ENCODE results near the gene SYT6. TPM values are rescaled to one million over a fixed set of nuclear protein-coding genes. Genes with fewer than 3 reads are reported as not detected.
"Not testable (repeated sequence)": the region's sequence is repeated elsewhere in the genome, so short reads cannot be mapped to it uniquely, and the experiment has no call there.

The SYT6 gene
- total and polyA plus RNA-seq, 2 experiments from 2014 or later = 1.2 to 2.6 TPM

GRCh38 chr1:114062477-114063099 lies 91.1 kb downstream of the SYT6 start:
- no peaks in the 10 kb centered on the region for H3K79me2 ChIP-seq
- no peaks in the 10 kb centered on the region for H3K36me3 ChIP-seq (replicated peaks; ENCODE audit: insufficient read depth, low read depth)
- H3K4me1 ChIP-seq (ENCODE audit: insufficient read depth) = peaks cover 9% of the 10 kb centered on the region
- WGBS (ENCODE audit: low lambda C conversion rate, missing lambda C conversion rate) = 34% methylated on average over 8 of the region's 8 CpGs
- no peak overlapping the region for H3K4me3 ChIP-seq
- no peak overlapping the region for H3K27ac ChIP-seq
- DNase-seq (ENCODE audit: low spot score) = no peak
- H3K4me2 ChIP-seq = peak overlapping the region; percentile 23
- no peaks in the 10 kb centered on the region for H3K27me3 ChIP-seq
- TF ChIP-seq EZH2phosphoT487 (IDR thresholded peaks at IDR 0.05; ENCODE audit: low read depth, severe bottlenecking, unreplicated experiment) (no peak), EZH2 (IDR thresholded peaks at IDR 0.05; ENCODE audit: borderline replicate concordance) (no peak), CTCF (IDR thresholded peaks at IDR 0.05; ENCODE audit: poor library complexity) (no peak)
- H2AFZ ChIP-seq = no peak overlapping the region
- no peaks in the 10 kb centered on the region for H4K20me1 ChIP-seq (ENCODE audit: insufficient read depth, poor library complexity, severe bottlenecking)
- H3K9me2 ChIP-seq (replicated peaks; ENCODE audit: insufficient read depth) = no peaks in the 10 kb centered on the region
- no peaks in the 10 kb centered on the region for H3K9me3 ChIP-seq (ENCODE audit: low read depth)

- no peaks in the 10 kb centered on the region for H3K79me2 ChIP-seq
- H2AFZ ChIP-seq = no peak overlapping the region
- no peaks in the 10 kb centered on the region for H3K27me3 ChIP-seq
- TF ChIP-seq EZH2phosphoT487 (IDR thresholded peaks at IDR 0.05; ENCODE audit: low read depth, severe bottlenecking, unreplicated experiment) (no peak), EZH2 (IDR thresholded peaks at IDR 0.05; ENCODE audit: borderline replicate concordance) (no peak)
- 71% methylated on average over 1 of the region's 1 CpG for WGBS (ENCODE audit: low lambda C conversion rate, missing lambda C conversion rate)
- peak; percentile 48 for DNase-seq (ENCODE audit: low spot score)
- no peak overlapping the region for H3K4me3 ChIP-seq
- H3K9me2 ChIP-seq (replicated peaks; ENCODE audit: insufficient read depth) = no peaks in the 10 kb centered on the region
- no peak overlapping the region for H3K27ac ChIP-seq
- peaks cover 9% of the 10 kb centered on the region for H3K4me1 ChIP-seq (ENCODE audit: insufficient read depth)
- H4K20me1 ChIP-seq (ENCODE audit: insufficient read depth, poor library complexity, severe bottlenecking) = no peaks in the 10 kb centered on the region
- H3K4me2 ChIP-seq = no peak overlapping the region
- no peaks in the 10 kb centered on the region for H3K9me3 ChIP-seq (ENCODE audit: low read depth)
- no peaks in the 10 kb centered on the region for H3K36me3 ChIP-seq (replicated peaks; ENCODE audit: insufficient read depth, low read depth)
These were observed 92.4 kb downstream of the SYT6 start for GRCh38 chr1:114061121-114061830.

- not testable (repeated sequence) for H4K20me1 ChIP-seq (ENCODE audit: insufficient read depth, poor library complexity, severe bottlenecking); H3K79me2 ChIP-seq; H3K9me3 ChIP-seq (ENCODE audit: low read depth); H3K36me3 ChIP-seq (replicated peaks; ENCODE audit: insufficient read depth, low read depth); H3K27me3 ChIP-seq; H3K4me1 ChIP-seq (ENCODE audit: insufficient read depth); H3K9me2 ChIP-seq (replicated peaks; ENCODE audit: insufficient read depth); H3K4me2 ChIP-seq; H2AFZ ChIP-seq; DNase-seq (ENCODE audit: low spot score); H3K4me3 ChIP-seq
- peak overlapping the region; percentile 50 for H3K27ac ChIP-seq
- 28% methylated on average over 6 of the region's 6 CpGs for WGBS (ENCODE audit: low lambda C conversion rate, missing lambda C conversion rate)
These were observed 95.4 kb downstream of the SYT6 start for GRCh38 chr1:114058236-114058635.

- H3K4me3 ChIP-seq = no peak overlapping the region
- 100% methylated on average over 2 of the region's 2 CpGs for WGBS (ENCODE audit: low lambda C conversion rate, missing lambda C conversion rate)
- no peaks in the 10 kb centered on the region for H3K79me2 ChIP-seq
- no peak for TF ChIP-seq EZH2phosphoT487 (IDR thresholded peaks at IDR 0.05; ENCODE audit: low read depth, severe bottlenecking, unreplicated experiment)
- no peak for TF ChIP-seq CTCF (IDR thresholded peaks at IDR 0.05; ENCODE audit: poor library complexity)
- no peak for TF ChIP-seq EZH2 (IDR thresholded peaks at IDR 0.05; ENCODE audit: borderline replicate concordance)
- no peaks in the 10 kb centered on the region for H3K9me3 ChIP-seq (ENCODE audit: low read depth)
- no peak overlapping the region for H3K4me2 ChIP-seq
- H3K4me1 ChIP-seq (ENCODE audit: insufficient read depth) = peaks cover 4% of the 10 kb centered on the region
- H3K9me2 ChIP-seq (replicated peaks; ENCODE audit: insufficient read depth) = no peaks in the 10 kb centered on the region
- no peaks in the 10 kb centered on the region for H4K20me1 ChIP-seq (ENCODE audit: insufficient read depth, poor library complexity, severe bottlenecking)
- no peak overlapping the region for H3K27ac ChIP-seq
- H2AFZ ChIP-seq = no peak overlapping the region
- DNase-seq (ENCODE audit: low spot score) = no peak
- no peaks in the 10 kb centered on the region for H3K36me3 ChIP-seq (replicated peaks; ENCODE audit: insufficient read depth, low read depth)
- no peaks in the 10 kb centered on the region for H3K27me3 ChIP-seq
These were observed 99.5 kb downstream of the SYT6 start for GRCh38 chr1:114054148-114054547.

Measured in hepatocyte (in vitro differentiated cells).